AG04449 (cell line): ENCODE results near the gene CGB1.
"Not testable (repeated sequence)": the region's sequence is repeated elsewhere in the genome, so short reads cannot be mapped to it uniquely, and the experiment has no call there.

Experiments
- CTCF ChIA-PET: fragments of 350-600 bp; formaldehyde crosslinking; extraction: SDS; loops from one replicate; lab custom pipeline; 2021; ENCODE audit warnings: antibody characterized with exemption; lab: Yijun Ruan, JAX
- POLR2A ChIA-PET: fragments of 400-600, 350-600 bp; formaldehyde crosslinking; extraction: SDS; loops from one replicate; lab custom pipeline; 2020; ENCODE audit warnings: antibody characterized with exemption, inconsistent platforms; lab: Yijun Ruan, JAX
- DNase-seq: peaks from one replicate; pipeline ENCODE4 v3.0.0-alpha.2; 2010; ENCODE audit warnings: low read depth, low spot score
- H3K4me3 ChIP-seq: 2 replicates; pipeline ENCODE4 v1.5.1; 2011; ENCODE audit warnings: low read depth, mild to moderate bottlenecking, control low read depth, low read length
- CTCF ChIP-seq: IDR thresholded peaks from one replicate; pipeline ENCODE4 v1.5.1; 2011; ENCODE audit warnings: mild to moderate bottlenecking, moderate library complexity, low read length, control low read depth, inconsistent platforms; ENCODE audit not compliant: insufficient read depth; ENCODE audit errors: missing control alignments

CGB1 gene

GRCh38 chr19:49056101-49056901 is 19.6 kb upstream of the CGB1 start:
- peak; percentile 46 for TF ChIP-seq CTCF
- ChIA-PET CTCF (interaction anchor here (0.7 to 4.4 kb wide), 10 partner anchors 9 to 170 kb away, joined by 3 to 26 read pairs (median 4); partner anchors contain the start of genes GYS1, KCNA7 and RUVBL2), POLR2A (interaction anchor here (0.6 to 1.6 kb wide), 5 partner anchors 9 to 64 kb away, joined by 4 to 5 read pairs (median 4); partner anchors contain the start of genes GYS1 and RUVBL2)
- peak overlapping the region; percentile 66 for H3K4me3 ChIP-seq
- DNase-seq = no peak

- H3K4me3 ChIP-seq, POLR2A ChIA-PET, DNase-seq, CTCF ChIA-PET: not testable (repeated sequence)
Observed at GRCh38 chr19:49050376-49051033, 13.8 kb upstream of the CGB1 start.

DNA sequence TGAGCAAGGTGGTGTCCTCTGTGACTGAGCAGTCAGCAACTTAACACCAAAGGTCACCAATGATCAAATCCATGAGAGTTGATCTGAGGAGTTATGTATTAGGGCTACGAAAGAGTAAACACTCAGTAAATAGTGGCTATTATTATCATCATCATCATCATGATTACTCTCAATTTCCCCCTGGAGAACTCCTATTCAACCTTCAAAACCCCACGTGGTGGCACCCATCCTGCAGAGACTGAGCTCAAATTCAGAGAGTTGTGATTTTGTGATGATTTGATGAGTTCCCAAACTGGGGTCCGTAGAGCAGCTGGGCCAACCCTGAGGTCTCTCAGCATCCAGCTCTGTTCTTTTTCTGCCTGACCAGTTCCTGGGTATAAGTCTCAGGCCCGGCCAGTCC is 13.1 kb upstream of the CGB1 start:
- CTCF ChIA-PET, DNase-seq, POLR2A ChIA-PET: not testable (repeated sequence)

DNA sequence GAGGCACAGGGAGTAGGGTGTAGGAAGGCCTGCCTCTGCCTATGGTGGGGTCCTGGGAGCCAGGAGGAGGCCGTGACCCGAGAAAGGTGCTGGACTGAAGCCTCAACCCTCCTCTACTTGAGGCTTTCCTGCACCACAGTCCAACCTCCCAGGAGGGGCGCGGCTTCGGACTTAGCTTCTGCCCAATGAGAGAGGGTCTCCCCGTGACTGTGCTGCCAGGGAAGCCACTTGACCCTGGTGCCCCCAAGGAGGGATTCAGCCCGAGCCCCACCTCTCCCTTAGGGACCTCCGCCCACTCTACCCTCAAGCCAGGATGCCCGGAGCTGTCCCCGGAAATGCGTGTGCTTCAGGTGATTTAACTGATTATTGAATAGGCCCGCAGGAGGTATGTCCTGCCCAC is 12.3 kb upstream of the CGB1 start, which contains the start of gene CGB8:
CGB8 (minus strand) TSS at position 101 of the 400 bp plus-strand sequence. CDS start 372 bp downstream, outside the sequence.
- DNase-seq, POLR2A ChIA-PET, H3K4me3 ChIP-seq, CTCF ChIA-PET: not testable (repeated sequence)

More for the DNA sequence above, 13.1 kb upstream of the CGB1 start:
- not testable (repeated sequence) for H3K4me3 ChIP-seq

DNA sequence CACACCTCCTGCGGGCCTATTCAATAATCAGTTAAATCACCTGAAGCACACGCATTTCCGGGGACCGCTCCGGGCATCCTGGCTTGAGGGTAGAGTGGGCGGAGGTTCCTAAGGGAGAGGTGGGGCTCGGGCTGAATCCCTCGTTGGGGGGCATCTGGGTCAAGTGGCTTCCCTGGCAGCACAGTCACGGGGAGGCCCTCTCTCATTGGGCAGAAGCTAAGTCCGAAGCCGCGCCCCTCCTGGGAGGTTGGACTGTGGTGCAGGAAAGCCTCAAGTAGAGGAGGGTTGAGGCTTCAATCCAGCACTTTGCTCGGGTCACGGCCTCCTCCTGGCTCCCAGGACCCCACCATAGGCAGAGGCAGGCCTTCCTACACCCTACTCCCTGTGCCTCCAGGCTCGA is 6.9 kb upstream of the CGB1 start, which contains the start of gene CGB5:
CGB5 (plus strand) TSS at position 301 of the 400 bp plus-strand sequence. CDS start 362 bp downstream, outside the sequence.
- CTCF ChIA-PET, POLR2A ChIA-PET, DNase-seq, H3K4me3 ChIP-seq: not testable (repeated sequence)

- CTCF ChIA-PET, H3K4me3 ChIP-seq, POLR2A ChIA-PET, DNase-seq: not testable (repeated sequence)
Observed at GRCh38 chr19:49042666-49043065, 6.0 kb upstream of the CGB1 start.

DNA sequence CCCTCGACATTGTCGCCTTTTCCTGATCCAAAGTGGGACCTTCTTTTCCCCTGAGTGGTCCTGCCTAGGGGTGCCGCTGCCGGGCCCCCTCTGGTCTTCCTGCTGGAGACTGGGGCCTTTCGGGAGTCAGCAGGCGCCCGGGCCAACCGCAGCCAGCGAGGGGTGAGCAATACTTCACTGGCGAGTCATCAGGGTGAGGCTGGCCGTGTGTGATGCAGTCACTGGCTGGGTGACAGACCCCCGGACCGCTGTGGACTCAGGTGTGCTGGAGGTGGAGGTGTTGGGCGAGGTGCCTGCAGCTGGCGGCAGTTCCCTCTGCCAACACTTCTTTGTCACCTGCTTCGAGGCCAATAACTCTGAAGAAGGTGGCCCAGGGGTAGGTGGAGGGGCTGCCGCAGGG is 5.5 kb upstream of the CGB1 start:
- no peak for DNase-seq
- ChIA-PET CTCF (no interaction called here), POLR2A (no interaction called here)
- no peak overlapping the region for H3K4me3 ChIP-seq
- TF ChIP-seq CTCF = no peak

DNA sequence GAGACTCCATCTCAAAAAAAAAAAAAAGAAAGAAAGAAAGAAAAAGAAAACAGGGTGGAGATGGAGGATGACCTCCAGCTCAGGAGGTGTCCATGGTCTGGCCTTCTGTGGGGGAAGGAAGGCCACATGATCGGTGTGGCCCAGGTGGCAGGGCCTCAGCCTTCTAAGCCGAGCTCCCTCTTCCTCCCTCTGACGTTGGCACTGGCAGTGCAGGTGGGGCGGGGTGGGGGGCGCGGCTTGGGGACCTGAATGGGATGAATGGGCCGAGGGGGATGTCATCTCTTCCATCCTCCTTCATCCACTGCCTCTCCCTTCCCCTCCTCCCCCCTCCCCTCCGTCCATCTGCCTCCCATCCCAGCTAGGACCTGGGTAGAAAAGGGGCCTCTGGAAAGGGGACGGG is 3.0 kb upstream of the CGB1 start:
- CTCF ChIA-PET = interaction anchor here (0.7 to 1.1 kb wide), 2 partner anchors 40 to 272 kb away, joined by 3 to 4 read pairs; no protein-coding TSS in a partner anchor
- H3K4me3 ChIP-seq = not testable (repeated sequence)

GRCh38 chr19:49038557-49039276 is 2.0 kb upstream of the CGB1 start:
- H3K4me3 ChIP-seq, POLR2A ChIA-PET: not testable (repeated sequence)
- peak; percentile 33 for DNase-seq
- CTCF ChIA-PET = interaction anchor here (0.7 to 1.2 kb wide), 2 partner anchors 50 to 271 kb away, joined by 3 read pairs; no protein-coding TSS in a partner anchor

More for the DNA sequence above, 3.0 kb upstream of the CGB1 start:
- DNase-seq, POLR2A ChIA-PET: not testable (repeated sequence)

GRCh38 chr19:49038111-49038510 is 1.4 kb upstream of the CGB1 start:
- POLR2A ChIA-PET, H3K4me3 ChIP-seq, DNase-seq: not testable (repeated sequence)
- CTCF ChIA-PET = interaction anchor here (1.2 kb wide), 1 partner anchor 49 kb away, joined by 3 read pairs; no protein-coding TSS in a partner anchor
